ENCODE measurements around the gene ZNF148.

Gene ZNF148

DNA sequence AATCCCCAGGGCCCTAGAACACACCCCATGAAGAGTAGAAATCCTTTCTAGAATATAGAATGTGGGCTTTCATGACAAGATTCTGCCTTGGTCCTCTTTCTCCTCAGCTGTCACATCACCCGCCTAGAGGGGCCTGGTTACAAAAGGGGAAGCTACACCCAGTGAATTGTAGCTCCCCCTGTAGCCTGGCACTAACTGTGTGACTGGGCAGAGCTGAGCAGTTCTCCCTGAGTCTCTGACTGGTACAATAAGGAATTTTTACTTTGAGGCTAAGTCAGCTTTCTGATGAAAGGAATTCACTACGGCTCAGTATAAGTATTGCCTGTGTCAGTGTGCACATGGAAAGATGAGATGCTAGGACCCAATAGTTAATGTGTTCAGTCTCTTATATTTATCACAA is 28.7 kb upstream of the ZNF148 start:
- H3K4me1 ChIP-seq (ENCODE audit: control insufficient read depth, low read length) = no peaks in the 10 kb centered on the region
- H3K79me2 ChIP-seq (ENCODE audit: control insufficient read depth, low read length) = no peaks in the 10 kb centered on the region
- H3K36me3 ChIP-seq (ENCODE audit: control insufficient read depth, low read length) = no peaks in the 10 kb centered on the region
- no peaks in the 10 kb centered on the region for H3K9me2 ChIP-seq (replicated peaks; ENCODE audit: control insufficient read depth, low read length)
- H4K20me1 ChIP-seq (ENCODE audit: control insufficient read depth, insufficient read depth, low read depth, low read length) = no peaks in the 10 kb centered on the region
- no peak overlapping the region for H3K27ac ChIP-seq (ENCODE audit: low read depth, low read length)
- no peak overlapping the region for H3K4me3 ChIP-seq (ENCODE audit: low read length)
- TF ChIP-seq EZH2phosphoT487 (IDR thresholded peaks at IDR 0.05; ENCODE audit: borderline replicate concordance, low read length) = no peak
- TF ChIP-seq, protein P1, sequence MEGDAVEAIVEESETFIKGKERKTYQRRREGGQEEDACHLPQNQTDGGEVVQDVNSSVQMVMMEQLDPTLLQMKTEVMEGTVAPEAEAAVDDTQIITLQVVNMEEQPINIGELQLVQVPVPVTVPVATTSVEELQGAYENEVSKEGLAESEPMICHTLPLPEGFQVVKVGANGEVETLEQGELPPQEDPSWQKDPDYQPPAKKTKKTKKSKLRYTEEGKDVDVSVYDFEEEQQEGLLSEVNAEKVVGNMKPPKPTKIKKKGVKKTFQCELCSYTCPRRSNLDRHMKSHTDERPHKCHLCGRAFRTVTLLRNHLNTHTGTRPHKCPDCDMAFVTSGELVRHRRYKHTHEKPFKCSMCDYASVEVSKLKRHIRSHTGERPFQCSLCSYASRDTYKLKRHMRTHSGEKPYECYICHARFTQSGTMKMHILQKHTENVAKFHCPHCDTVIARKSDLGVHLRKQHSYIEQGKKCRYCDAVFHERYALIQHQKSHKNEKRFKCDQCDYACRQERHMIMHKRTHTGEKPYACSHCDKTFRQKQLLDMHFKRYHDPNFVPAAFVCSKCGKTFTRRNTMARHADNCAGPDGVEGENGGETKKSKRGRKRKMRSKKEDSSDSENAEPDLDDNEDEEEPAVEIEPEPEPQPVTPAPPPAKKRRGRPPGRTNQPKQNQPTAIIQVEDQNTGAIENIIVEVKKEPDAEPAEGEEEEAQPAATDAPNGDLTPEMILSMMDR (IDR thresholded peaks at IDR 0.05; ENCODE audit: low read depth, low read length, poor library complexity, severe bottlenecking) = no peak
- H3K9me3 ChIP-seq (ENCODE audit: control insufficient read depth, insufficient read depth, low read length) = peaks cover 4% of the 10 kb centered on the region; the same call in 1 of the 2 replicates
- H3F3A ChIP-seq (ENCODE audit: control insufficient read depth, insufficient read depth) = no peaks in the 10 kb centered on the region
- H3K4me2 ChIP-seq (ENCODE audit: low read length) = no peak overlapping the region
- peaks cover 3% of the 10 kb centered on the region; the same call in 1 of the 2 replicates for H3K27me3 ChIP-seq (ENCODE audit: control insufficient read depth, low read length)

DNA sequence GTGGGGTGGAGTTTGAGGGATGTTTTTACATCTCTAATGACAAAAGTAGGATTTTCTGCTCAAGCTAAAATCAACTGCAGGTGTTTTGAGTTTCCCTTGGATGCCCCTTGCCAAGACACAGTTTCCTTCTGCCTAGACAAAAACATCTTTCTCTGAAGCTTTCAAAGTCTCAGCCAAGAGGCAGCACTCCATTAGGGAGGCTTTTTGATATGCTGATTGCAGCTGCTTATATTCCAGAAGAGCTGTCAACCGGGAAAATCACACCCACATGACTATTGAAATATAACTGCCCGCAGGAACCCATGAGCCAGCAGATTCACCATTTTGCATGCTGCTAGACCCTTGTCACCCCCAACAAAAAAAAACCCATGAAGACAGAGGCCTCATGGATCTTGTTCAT is 27.5 kb upstream of the ZNF148 start:
- H3K79me2 ChIP-seq (ENCODE audit: control insufficient read depth, low read length) = no peaks in the 10 kb centered on the region
- no peak for TF ChIP-seq EZH2phosphoT487 (IDR thresholded peaks at IDR 0.05; ENCODE audit: borderline replicate concordance, low read length)
- no peaks in the 10 kb centered on the region for H3K9me2 ChIP-seq (replicated peaks; ENCODE audit: control insufficient read depth, low read length)

DNA sequence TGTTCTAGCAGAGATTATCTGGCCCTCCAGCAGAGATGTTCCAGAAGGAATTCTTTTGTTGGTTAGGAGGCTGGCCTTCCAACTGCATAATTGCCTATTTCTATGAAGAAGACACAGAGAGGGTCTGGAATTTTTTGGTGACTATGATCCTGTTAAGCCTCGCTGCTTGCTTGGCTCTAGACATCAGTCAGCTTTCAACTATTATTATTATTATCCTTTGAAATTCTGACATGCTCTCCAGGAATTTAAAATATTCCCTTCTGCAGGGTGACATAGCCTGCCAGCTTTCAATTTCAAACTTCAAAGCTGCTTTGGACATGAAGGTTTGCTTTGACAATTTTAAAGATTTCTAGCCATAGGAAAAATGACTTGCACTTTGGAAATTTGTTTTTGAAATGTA is 26.3 kb upstream of the ZNF148 start:
- no peak overlapping the region for H3K4me3 ChIP-seq (ENCODE audit: low read length)
- H3K36me3 ChIP-seq (ENCODE audit: control insufficient read depth, low read length) = no peaks in the 10 kb centered on the region
- no peaks in the 10 kb centered on the region for H4K20me1 ChIP-seq (ENCODE audit: control insufficient read depth, insufficient read depth, low read depth, low read length)
- no peaks in the 10 kb centered on the region for H3F3A ChIP-seq (ENCODE audit: control insufficient read depth, insufficient read depth)
- no peak for TF ChIP-seq EZH2phosphoT487 (IDR thresholded peaks at IDR 0.05; ENCODE audit: borderline replicate concordance, low read length)
- TF ChIP-seq, protein P1 (IDR thresholded peaks at IDR 0.05; ENCODE audit: low read depth, low read length, poor library complexity, severe bottlenecking) = no peak
- H3K4me1 ChIP-seq (ENCODE audit: control insufficient read depth, low read length) = no peaks in the 10 kb centered on the region
- H3K4me2 ChIP-seq (ENCODE audit: low read length) = no peak overlapping the region
- no peaks in the 10 kb centered on the region for H3K9me2 ChIP-seq (replicated peaks; ENCODE audit: control insufficient read depth, low read length)
- peaks cover 4% of the 10 kb centered on the region; the same call in 1 of the 2 replicates for H3K9me3 ChIP-seq (ENCODE audit: control insufficient read depth, insufficient read depth, low read length)
- H3K27ac ChIP-seq (ENCODE audit: low read depth, low read length) = no peak overlapping the region
- H3K27me3 ChIP-seq (ENCODE audit: control insufficient read depth, low read length) = peaks cover 10% of the 10 kb centered on the region
- H3K79me2 ChIP-seq (ENCODE audit: control insufficient read depth, low read length) = no peaks in the 10 kb centered on the region

More for the DNA sequence above, 27.5 kb upstream of the ZNF148 start:
- Histone ChIP-seq H3K36me3 (ENCODE audit: control insufficient read depth, low read length) (no peaks in the 10 kb centered on the region), H3F3A (ENCODE audit: control insufficient read depth, insufficient read depth) (no peaks in the 10 kb centered on the region), H3K27ac (ENCODE audit: low read depth, low read length) (no peak overlapping the region), H4K20me1 (ENCODE audit: control insufficient read depth, insufficient read depth, low read depth, low read length) (no peaks in the 10 kb centered on the region), H3K4me1 (ENCODE audit: control insufficient read depth, low read length) (no peaks in the 10 kb centered on the region), H3K9me3 (ENCODE audit: control insufficient read depth, insufficient read depth, low read length) (peaks cover 4% of the 10 kb centered on the region; the same call in 1 of the 2 replicates), H3K4me2 (ENCODE audit: low read length) (no peak overlapping the region), H3K27me3 (ENCODE audit: control insufficient read depth, low read length) (peaks cover 10% of the 10 kb centered on the region), H3K4me3 (ENCODE audit: low read length) (no peak overlapping the region)

DNA sequence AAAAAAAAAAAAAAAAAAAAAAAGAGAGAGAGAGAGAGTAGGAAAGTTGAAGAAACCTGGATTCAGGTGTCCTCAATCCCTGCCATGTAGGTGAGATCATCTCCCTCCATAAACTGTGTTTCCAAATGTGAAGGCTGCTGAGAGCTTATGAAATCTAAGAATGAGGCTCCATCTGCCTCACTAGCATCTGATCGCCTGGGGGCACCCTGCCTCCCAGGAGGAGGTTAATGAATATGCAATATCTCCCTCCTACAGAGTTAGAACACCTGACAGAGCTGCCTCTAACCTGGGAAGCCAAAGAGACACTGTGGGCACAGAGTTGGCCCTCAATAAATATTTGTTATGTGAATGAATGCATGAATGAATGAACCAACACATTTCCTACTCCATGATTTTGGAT is 23.8 kb upstream of the ZNF148 start:
- Histone ChIP-seq H3K79me2 (ENCODE audit: control insufficient read depth, low read length) (no peaks in the 10 kb centered on the region), H3K4me1 (ENCODE audit: control insufficient read depth, low read length) (no peaks in the 10 kb centered on the region), H3K36me3 (ENCODE audit: control insufficient read depth, low read length) (no peaks in the 10 kb centered on the region), H3K9me3 (ENCODE audit: control insufficient read depth, insufficient read depth, low read length) (no peaks in the 10 kb centered on the region), H3K27me3 (ENCODE audit: control insufficient read depth, low read length) (peaks cover 13% of the 10 kb centered on the region), H3K4me3 (ENCODE audit: low read length) (no peak overlapping the region), H3K4me2 (ENCODE audit: low read length) (no peak overlapping the region), H3F3A (ENCODE audit: control insufficient read depth, insufficient read depth) (no peaks in the 10 kb centered on the region), H3K9me2 (replicated peaks; ENCODE audit: control insufficient read depth, low read length) (no peaks in the 10 kb centered on the region), H3K27ac (ENCODE audit: low read depth, low read length) (no peak overlapping the region), H4K20me1 (ENCODE audit: control insufficient read depth, insufficient read depth, low read depth, low read length) (no peaks in the 10 kb centered on the region)
- TF ChIP-seq, protein P1 (IDR thresholded peaks at IDR 0.05; ENCODE audit: low read depth, low read length, poor library complexity, severe bottlenecking) = peak; percentile 29
- no peak for TF ChIP-seq EZH2phosphoT487 (IDR thresholded peaks at IDR 0.05; ENCODE audit: borderline replicate concordance, low read length)

All from DOHH2 (cell line).